GM12892 (cell line): ENCODE measurements around the gene IL31.

Experiments used
- POLR2A ChIP-seq: IDR thresholded peaks from 2 replicates; pipeline ENCODE4 v1.6.1; 2011; ENCODE audit warnings: low read depth, low read length, control low read depth
- POLR2AphosphoS5 ChIP-seq: IDR thresholded peaks from 2 replicates; pipeline ENCODE4 v1.6.1; 2011; ENCODE audit warnings: low read depth, low read length, control low read depth

GRCh38 chr12:122135437-122136031 is 38.5 kb downstream of the IL31 start:
- TF ChIP-seq POLR2AphosphoS5 (no peak), POLR2A (no peak)
